ENCODE results near the gene RAP1A. TPM values are rescaled to one million over a fixed set of nuclear protein-coding genes. Genes with fewer than 3 reads are reported as not detected.

RAP1A gene
- total RNA-seq, 4 donors from 2014 or later = 49.4 to 72.1 (median 57.9) TPM

DNA sequence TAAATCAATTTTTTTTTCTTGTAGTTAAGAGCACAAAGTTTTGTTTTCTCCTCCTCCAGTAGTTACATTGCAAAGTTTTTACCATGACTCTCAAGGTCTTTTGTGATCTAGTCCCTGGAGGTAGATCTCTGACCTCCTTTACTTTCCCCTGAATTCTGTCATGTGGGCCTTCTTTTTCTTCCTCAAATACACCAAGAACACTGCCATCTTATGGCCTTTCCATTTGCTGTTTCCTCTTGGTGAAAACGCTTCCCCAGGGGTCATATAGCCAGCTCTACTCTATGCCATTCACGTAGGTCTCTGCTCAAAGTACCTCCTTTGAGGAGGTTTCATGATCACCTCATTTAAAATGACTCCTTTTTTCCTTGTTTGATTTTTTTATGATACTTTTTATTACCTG, 138.8 kb downstream of the RAP1A start:
- Histone ChIP-seq H3K4me1 (peaks cover 8 to 18% of the 10 kb centered on the region in 2 donors), H3K36me3 (peaks cover 3 to 43% of the 10 kb centered on the region in 2 donors), H3K9me3 (no peaks in the 10 kb centered on the region), H3K4me3 (no peak overlapping the region), H3K27ac (no peak overlapping the region), H3K27me3 (no peaks in the 10 kb centered on the region)
- DNase-seq (no peak), ATAC-seq (no peak)
- intact Hi-C loops (cut with DNase I; ENCODE audit: low total_unique reads) (loop anchor here (5.0 kb wide), 1 partner anchor 136 kb away; no protein-coding TSS in a partner anchor), in situ Hi-C loops (cut with MboI; ENCODE audit: low sequenced_read_pairs in 4 of 4) (loop anchor here in 3 of 4 donors (5.0 to 25.0 kb wide), 2 partner anchors 41 to 621 kb away; partner anchors contain the start of genes CEPT1 (in 2 of the 3) and DRAM2 (in 2 of the 3))
- TF ChIP-seq POLR2A (IDR thresholded peaks at IDR 0.05) = no peak

DNA sequence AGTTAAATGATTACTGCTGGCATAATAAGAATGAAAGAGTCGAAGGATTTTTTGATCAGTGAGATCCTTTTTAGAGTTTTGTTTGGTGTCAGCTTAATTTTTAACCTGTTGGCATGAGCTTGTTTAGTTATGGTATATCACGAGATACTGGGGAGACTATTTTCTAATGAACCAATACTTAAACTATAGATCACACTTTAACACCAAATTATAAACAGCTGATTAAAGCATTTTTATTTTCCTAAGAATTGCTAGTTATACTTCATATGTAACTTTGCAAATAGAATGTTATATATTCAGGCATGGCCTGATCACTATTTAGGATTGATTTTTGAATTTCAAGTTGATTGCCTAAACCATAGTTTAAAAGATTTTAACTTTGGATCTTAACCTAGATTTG, 142.1 kb downstream of the RAP1A start:
- Histone ChIP-seq H3K27ac (no peak overlapping the region), H3K4me1 (peaks cover 0 to 7% of the 10 kb centered on the region in 2 donors), H3K27me3 (no peaks in the 10 kb centered on the region), H3K36me3 (peaks cover 3 to 75% of the 10 kb centered on the region in 2 donors), H3K9me3 (no peaks in the 10 kb centered on the region), H3K4me3 (no peak overlapping the region)
- TF ChIP-seq, protein P1, sequence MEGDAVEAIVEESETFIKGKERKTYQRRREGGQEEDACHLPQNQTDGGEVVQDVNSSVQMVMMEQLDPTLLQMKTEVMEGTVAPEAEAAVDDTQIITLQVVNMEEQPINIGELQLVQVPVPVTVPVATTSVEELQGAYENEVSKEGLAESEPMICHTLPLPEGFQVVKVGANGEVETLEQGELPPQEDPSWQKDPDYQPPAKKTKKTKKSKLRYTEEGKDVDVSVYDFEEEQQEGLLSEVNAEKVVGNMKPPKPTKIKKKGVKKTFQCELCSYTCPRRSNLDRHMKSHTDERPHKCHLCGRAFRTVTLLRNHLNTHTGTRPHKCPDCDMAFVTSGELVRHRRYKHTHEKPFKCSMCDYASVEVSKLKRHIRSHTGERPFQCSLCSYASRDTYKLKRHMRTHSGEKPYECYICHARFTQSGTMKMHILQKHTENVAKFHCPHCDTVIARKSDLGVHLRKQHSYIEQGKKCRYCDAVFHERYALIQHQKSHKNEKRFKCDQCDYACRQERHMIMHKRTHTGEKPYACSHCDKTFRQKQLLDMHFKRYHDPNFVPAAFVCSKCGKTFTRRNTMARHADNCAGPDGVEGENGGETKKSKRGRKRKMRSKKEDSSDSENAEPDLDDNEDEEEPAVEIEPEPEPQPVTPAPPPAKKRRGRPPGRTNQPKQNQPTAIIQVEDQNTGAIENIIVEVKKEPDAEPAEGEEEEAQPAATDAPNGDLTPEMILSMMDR (IDR thresholded peaks at IDR 0.05 in 4 of 5, conservative IDR thresholded peaks at IDR 0.05 in 1 of 5) = no peak
- no peak for TF ChIP-seq POLR2A (IDR thresholded peaks at IDR 0.05)
- in situ Hi-C loops (cut with MboI; ENCODE audit: low sequenced_read_pairs in 4 of 4) (loop anchor here (5.0 to 25.0 kb wide), 5 partner anchors 49 to 624 kb away; partner anchors contain the start of genes CEPT1 (in 2 of the 4), DRAM2 (in 2 of the 4) and CHI3L2 (in 1 of the 4)), intact Hi-C loops (cut with DNase I; ENCODE audit: low total_unique reads) (loop anchor here (10.0 kb wide), 1 partner anchor 617 kb away; the partner anchor contains the start of genes CEPT1 and DRAM2)
- DNase-seq = no peak
- ATAC-seq = no peak

DNA sequence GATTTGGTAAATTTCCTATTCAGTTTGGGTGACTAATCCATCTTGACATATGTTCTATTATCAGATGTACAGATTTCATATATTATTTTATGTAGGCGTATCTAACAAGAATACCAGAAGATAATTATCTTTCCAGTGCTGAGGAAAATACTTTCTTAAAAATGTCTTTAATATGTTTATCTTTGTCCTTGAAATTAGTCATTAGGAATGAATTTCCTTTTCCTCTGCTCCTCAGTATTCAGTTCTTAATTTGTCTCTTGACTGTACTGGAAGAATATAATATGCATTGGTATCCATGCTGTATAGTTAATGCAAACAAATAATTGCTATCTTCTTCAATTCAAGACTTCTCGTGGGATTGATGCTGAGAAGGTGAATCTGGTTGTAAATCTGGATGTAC, 142.7 kb downstream of the RAP1A start:
- intact Hi-C loops (cut with DNase I; ENCODE audit: low total_unique reads) (loop anchor here (10.0 kb wide), 1 partner anchor 618 kb away; the partner anchor contains the start of genes CEPT1 and DRAM2), in situ Hi-C loops (cut with MboI; ENCODE audit: low sequenced_read_pairs in 4 of 4) (loop anchor here (5.0 to 25.0 kb wide), 5 partner anchors 50 to 625 kb away; partner anchors contain the start of genes CEPT1 (in 2 of the 4), DRAM2 (in 2 of the 4) and CHI3L2 (in 1 of the 4))
- Histone ChIP-seq H3K4me3 (no peak overlapping the region), H3K4me1 (peaks cover 0 to under 1% of the 10 kb centered on the region in 2 donors), H3K27ac (no peak overlapping the region), H3K9me3 (no peaks in the 10 kb centered on the region), H3K36me3 (peaks cover 3 to 81% of the 10 kb centered on the region in 2 donors), H3K27me3 (no peaks in the 10 kb centered on the region)
- DNase-seq (no peak), ATAC-seq (no peak)
- TF ChIP-seq, protein P1 (IDR thresholded peaks at IDR 0.05 in 4 of 5, conservative IDR thresholded peaks at IDR 0.05 in 1 of 5) = no peak
- TF ChIP-seq POLR2A (IDR thresholded peaks at IDR 0.05) = no peak

Other genes with a start within 250 kb of the RAP1A start
- gene OVGP1, start 192.1 kb upstream of the RAP1A start, total RNA-seq = under 1 TPM in 3 of 4 donors, not detected in 1; 0.12 to 0.66 (median 0.38) TPM
- gene WDR77, start 170.5 kb upstream of the RAP1A start, total RNA-seq = 10 to 100 TPM; 53.3 to 59.2 (median 56.7) TPM
- gene ATP5PB, start 170.3 kb upstream of the RAP1A start, total RNA-seq = 100 to 1,000 TPM; 232 to 350 (median 266) TPM
- gene C1orf162, start 145.8 kb upstream of the RAP1A start, total RNA-seq = 1 to 10 TPM; 1.9 to 7.8 (median 6.9) TPM
- 1 to 10 TPM; 1.0 to 4.1 (median 2.1) TPM for gene ADORA3, start 116.2 kb upstream of the RAP1A start, total RNA-seq
- under 1 TPM in 3 of 4 donors, not detected in 1; 0.51 to 0.67 (median 0.55) TPM for gene TMIGD3, start 116.2 kb upstream of the RAP1A start, total RNA-seq
- gene INKA2, start 119.6 kb downstream of the RAP1A start, total RNA-seq = 10 to 100 TPM in 1 of 4 donors, 1 to 10 TPM in 3; 4.7 to 11.8 (median 5.1) TPM
- 10 to 100 TPM; 22.2 to 32.9 (median 29.2) TPM for gene DDX20, start 136.1 kb downstream of the RAP1A start, total RNA-seq

All from gastrocnemius medialis (tissue), 4 donors.